ENCODE measurements around the gene MAGI2.

- TF ChIP-seq POLR2A (IDR thresholded peaks at IDR 0.05) (no peak), CTCF (IDR thresholded peaks at IDR 0.05) (no peak), POLR2AphosphoS5 (IDR thresholded peaks at IDR 0.05) (no peak)
Measured at GRCh38 chr7:79141252-79141651, 312.2 kb downstream of the MAGI2 start.

Measured in breast epithelium (tissue), 3 donors.